ENCODE data around the gene GBP1.
"Not testable (repeated sequence)": the region's sequence is repeated elsewhere in the genome, so short reads cannot be mapped to it uniquely, and the experiment has no call there.

GBP1 gene, protein sequence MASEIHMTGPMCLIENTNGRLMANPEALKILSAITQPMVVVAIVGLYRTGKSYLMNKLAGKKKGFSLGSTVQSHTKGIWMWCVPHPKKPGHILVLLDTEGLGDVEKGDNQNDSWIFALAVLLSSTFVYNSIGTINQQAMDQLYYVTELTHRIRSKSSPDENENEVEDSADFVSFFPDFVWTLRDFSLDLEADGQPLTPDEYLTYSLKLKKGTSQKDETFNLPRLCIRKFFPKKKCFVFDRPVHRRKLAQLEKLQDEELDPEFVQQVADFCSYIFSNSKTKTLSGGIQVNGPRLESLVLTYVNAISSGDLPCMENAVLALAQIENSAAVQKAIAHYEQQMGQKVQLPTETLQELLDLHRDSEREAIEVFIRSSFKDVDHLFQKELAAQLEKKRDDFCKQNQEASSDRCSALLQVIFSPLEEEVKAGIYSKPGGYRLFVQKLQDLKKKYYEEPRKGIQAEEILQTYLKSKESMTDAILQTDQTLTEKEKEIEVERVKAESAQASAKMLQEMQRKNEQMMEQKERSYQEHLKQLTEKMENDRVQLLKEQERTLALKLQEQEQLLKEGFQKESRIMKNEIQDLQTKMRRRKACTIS

GRCh38 chr1:89065079-89065868, at the start of gene GBP1:
Gene GBP1, minus strand, starts transcription at chr1:89065208. Its CDS starts 1,974 bp downstream, at chr1:89063234.
- DNase-seq: peak; percentile 43

GRCh38 chr1:89114662-89115061, 49.7 kb upstream of the GBP1 start:
- no peak for DNase-seq

DNA sequence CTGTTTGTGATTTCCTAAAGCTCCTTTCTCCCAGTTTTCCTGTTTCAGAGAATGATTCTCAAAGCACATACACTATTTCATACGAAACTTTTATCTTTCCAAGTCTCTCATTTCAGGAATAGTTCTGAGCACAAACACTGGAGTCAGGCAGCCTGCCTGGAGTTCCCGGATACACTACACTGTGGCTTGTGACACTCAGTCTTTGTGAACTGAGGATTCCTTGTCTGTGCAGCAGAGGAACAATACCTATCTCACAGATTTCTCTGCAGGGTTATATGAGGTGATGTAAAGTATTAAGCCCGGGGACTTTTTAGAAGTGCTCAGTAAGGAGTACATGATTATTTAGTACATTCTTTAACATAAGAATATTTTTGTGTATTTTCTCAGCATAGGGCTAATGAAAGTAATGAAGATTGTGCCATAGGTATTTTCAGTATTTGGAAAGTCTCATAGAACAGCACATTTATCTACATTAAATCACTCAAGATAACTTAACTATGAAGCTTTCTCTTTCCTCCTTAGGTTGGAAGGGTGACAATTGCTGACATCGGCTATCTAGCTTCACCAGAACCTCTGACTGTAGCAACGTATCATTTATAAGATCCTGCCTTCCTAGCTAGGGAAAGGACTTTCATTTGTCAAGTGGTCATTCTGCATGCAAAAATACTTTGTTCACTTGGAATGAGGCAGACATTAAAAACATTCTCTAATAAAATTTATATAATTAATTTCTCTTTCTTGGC, 48.0 kb upstream of the GBP1 start:
- DNase-seq: no peak

- DNase-seq: no peak
Measured at GRCh38 chr1:89104687-89105086, 39.7 kb upstream of the GBP1 start.

DNA sequence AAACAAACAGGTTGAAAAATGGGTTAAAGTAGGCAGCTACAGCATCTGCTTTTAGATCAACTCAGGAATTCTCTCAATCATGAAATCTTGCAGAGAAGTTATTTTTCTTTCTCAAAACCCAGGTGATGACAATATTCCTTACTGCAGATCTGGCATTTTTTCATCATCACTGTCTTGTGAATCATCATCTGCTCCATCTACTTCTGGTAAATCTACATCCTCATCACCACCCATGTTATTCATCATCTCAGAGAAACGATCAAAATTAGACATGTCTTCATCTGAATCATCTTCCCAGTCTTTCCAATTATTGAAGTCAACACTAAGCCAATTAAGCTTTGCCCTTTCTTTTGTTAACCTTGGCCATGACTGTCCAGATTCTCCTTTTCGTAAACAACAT, 39.1 kb upstream of the GBP1 start:
- no peak for DNase-seq

- DNase-seq: no peak
Measured at GRCh38 chr1:89102021-89102420, 37.0 kb upstream of the GBP1 start.

GRCh38 chr1:89100412-89100811, 35.4 kb upstream of the GBP1 start:
- DNase-seq: no peak

DNA sequence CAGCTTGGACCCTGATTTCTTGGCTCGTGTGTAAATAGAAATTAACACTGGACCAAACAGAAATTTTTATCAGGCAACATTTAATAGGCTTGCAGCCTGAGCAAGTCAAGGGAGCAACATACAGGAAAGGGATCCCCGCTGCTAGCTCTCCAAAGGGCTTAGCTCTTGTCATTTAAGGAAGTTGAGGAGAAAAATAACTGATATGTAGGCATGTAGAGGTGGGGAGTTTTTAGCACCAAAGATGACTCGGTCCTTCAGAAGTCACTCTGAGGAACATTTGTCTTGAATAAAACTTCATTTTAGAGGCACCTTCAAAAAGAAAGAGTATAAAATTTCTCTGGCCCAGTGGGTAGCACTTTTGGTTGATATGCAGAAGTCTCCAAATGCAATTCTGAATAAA, 33.8 kb upstream of the GBP1 start:
- no peak for DNase-seq

GRCh38 chr1:89095737-89096136, 30.7 kb upstream of the GBP1 start:
- no peak for DNase-seq

GRCh38 chr1:89089962-89090361, 25.0 kb upstream of the GBP1 start:
- peak; percentile 19 for DNase-seq

- no peak for DNase-seq
Measured at GRCh38 chr1:89088572-89088971, 23.6 kb upstream of the GBP1 start.

DNA sequence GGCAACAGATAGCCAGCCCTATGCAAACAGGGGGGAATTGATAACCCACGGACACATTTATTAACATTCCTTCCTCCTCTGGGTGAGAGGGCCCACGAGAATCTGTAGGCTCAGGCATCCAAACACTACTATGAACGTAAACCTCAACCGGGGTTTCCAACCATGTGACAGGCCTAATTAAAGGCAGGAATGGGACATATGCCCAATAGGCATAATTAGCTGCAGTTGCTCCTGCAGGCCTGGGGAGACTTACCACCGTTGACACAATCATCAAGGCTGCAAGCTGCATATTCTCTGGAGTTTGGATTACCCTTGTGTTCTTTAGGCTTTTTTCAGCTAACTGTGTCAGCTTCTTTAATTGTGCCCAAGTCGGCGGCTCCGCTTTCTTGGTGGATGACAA, 22.2 kb upstream of the GBP1 start:
- no peak for DNase-seq

GRCh38 chr1:89085781-89086180, 20.8 kb upstream of the GBP1 start:
- peak; percentile 90 for DNase-seq

GRCh38 chr1:89081005-89081404, 16.0 kb upstream of the GBP1 start:
- DNase-seq: no peak

DNA sequence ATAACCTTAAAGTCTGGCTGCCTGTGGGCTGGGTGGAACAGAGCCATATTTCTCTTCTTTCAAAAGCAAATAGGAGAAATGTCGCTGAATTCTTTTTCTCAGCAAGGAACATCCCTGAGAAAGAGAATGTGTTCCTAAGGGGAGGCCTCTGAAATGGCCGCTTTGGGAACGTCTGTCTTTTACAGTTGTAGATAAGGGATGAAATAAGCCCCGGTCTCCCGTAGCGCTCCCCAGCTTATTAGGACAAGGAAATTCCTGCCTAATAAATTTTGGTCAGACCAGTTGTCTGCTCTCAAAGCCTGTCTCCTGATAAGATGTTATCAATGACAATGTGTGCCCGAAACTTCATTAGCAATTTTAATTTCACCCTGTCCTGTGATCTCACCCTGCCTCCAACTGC, 15.1 kb upstream of the GBP1 start:
- not testable (repeated sequence) for DNase-seq

DNA sequence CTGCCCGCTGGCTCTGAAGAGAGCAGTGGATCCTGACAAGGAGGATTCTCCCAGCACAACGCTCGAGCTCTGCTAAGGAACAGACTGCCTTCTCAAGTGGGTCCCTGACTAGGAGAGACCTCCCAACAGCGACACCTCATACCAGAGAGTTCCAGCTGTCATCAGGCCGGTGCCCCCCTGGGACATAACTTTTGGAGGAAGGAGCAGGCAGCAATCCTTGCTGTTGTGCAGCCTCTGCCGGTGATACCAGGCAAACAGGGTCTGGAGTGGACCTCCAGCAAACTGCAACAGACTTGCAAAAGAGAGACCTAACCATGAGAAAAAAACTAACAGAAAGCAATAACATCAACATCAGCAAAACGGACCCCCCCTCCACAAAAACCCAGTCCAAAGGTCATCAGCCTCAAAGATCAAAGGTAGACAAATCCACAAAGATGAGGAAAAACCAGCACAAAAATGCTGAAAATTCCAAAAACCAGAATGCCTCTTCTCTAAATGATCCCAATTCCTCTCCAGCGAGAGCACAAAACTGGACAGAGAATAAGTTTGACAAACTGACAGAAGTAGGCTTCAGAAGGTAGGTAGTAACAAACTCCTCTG, 7.6 kb upstream of the GBP1 start:
- not testable (repeated sequence) for DNase-seq

- DNase-seq: no peak
Measured at GRCh38 chr1:89070509-89070908, 5.5 kb upstream of the GBP1 start.

- DNase-seq: no peak
Measured at GRCh38 chr1:89069951-89070350, 4.9 kb upstream of the GBP1 start.

- no peak for DNase-seq
Measured at GRCh38 chr1:89068291-89068690, 3.3 kb upstream of the GBP1 start.

DNA sequence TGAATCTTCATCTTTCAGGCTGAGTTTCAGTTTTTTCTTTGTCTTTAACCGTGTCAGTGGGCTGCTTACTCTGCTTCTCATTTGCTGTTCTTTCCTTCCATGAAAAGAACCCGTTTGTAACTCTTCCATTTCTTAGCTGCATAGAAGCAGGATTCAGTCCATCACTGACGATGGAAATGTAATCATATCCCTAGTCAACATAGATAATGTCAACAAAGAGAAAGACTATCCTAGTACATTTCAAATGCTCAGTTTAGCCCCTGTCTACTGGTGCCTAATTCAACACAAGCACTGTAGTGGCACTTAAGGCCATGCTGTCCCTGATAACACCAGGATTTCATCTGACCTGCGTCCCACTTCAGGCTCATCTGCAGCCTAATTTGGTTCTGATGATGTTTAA, 376 bp downstream of the GBP1 start:
- peak; percentile 59 for DNase-seq

DNA sequence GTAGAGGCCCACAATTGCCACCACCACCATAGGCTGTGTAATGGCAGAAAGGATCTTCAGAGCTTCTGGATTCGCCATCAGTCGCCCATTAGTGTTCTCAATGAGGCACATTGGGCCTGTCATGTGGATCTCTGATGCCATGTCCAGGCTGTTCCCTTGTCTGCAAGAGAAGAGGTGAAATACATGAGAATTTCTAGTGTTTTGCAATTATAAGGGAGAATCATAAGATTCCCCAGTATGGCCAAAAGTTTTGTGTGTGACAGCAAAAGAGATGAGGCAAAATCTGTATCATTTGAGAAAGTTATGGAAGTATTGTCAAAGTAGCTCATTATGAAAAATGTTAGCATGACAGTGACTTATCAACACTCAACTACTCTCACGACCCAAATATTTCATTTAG, 1.9 kb downstream of the GBP1 start:
- DNase-seq: no peak

GRCh38 chr1:89060091-89060490, 4.9 kb downstream of the GBP1 start:
- no peak for DNase-seq

DNA sequence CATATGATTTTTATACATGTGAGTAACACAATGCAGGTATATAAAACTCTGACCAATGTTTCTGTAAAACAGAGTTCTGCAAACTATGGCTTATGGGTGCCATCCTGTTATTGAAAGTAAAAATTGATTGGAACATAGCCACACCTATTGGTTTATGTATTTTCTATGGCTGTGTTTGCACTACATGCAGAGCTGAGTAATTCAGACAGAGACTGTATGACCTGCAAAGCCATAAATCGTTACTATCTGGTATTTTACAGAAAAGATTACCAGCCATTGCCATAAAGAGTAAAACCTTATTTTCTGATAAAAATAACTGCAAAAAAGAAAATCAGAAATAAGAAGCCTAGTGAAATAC, 13.1 kb downstream of the GBP1 start:
- DNase-seq: no peak

Measured in DMS53 (cell line).